Inferior parietal cortex (tissue), 1 donor: ENCODE data around the gene PPCDC.

Source experiments
- DNase-seq: peaks from one replicate; pipeline ENCODE4 v3.0.0-alpha.2; 2016; ENCODE audit errors: extremely low spot score

The PPCDC gene

GRCh38 chr15:75043509-75044257 lies 20.3 kb downstream of the PPCDC start:
- DNase-seq, result peak; percentile 91

GRCh38 chr15:75044258-75044878 lies 21.0 kb downstream of the PPCDC start:
- no peak for DNase-seq

GRCh38 chr15:75045332-75046015 lies 22.1 kb downstream of the PPCDC start:
- no peak for DNase-seq

- no peak for DNase-seq
Observed at GRCh38 chr15:75048394-75048793, 25.0 kb downstream of the PPCDC start.

GRCh38 chr15:75049392-75049791 lies 26.0 kb downstream of the PPCDC start:
- peak; percentile 67 for DNase-seq

- DNase-seq, result no peak
Observed at GRCh38 chr15:75050283-75050682, 26.9 kb downstream of the PPCDC start.

GRCh38 chr15:75051191-75051608 lies 27.8 kb downstream of the PPCDC start:
- DNase-seq, result no peak

GRCh38 chr15:75051711-75052110 lies 28.3 kb downstream of the PPCDC start:
- no peak for DNase-seq

- no peak for DNase-seq
Observed at GRCh38 chr15:75052972-75053747, 29.8 kb downstream of the PPCDC start.

GRCh38 chr15:75053748-75054125 lies 30.3 kb downstream of the PPCDC start:
- DNase-seq, result no peak

GRCh38 chr15:75054172-75054897 lies 30.9 kb downstream of the PPCDC start:
- no peak for DNase-seq

- DNase-seq, result no peak
Observed at GRCh38 chr15:75056036-75056435, 32.6 kb downstream of the PPCDC start.

- DNase-seq, result no peak
Observed at GRCh38 chr15:75058127-75058905, 34.9 kb downstream of the PPCDC start.

- no peak for DNase-seq
Observed at GRCh38 chr15:75059607-75060006, 36.2 kb downstream of the PPCDC start.

- no peak for DNase-seq
Observed at GRCh38 chr15:75061272-75061671, 37.9 kb downstream of the PPCDC start.

GRCh38 chr15:75062706-75063105 lies 39.3 kb downstream of the PPCDC start:
- DNase-seq, result no peak

- no peak for DNase-seq
Observed at GRCh38 chr15:75063338-75063737, 39.9 kb downstream of the PPCDC start.

GRCh38 chr15:75063889-75064288 lies 40.5 kb downstream of the PPCDC start:
- no peak for DNase-seq

GRCh38 chr15:75064846-75065245 lies 41.5 kb downstream of the PPCDC start:
- no peak for DNase-seq

- DNase-seq, result no peak
Observed at GRCh38 chr15:75065467-75065850, 42.1 kb downstream of the PPCDC start.
